ENCODE results near the gene NDUFV3.

Gene NDUFV3

DNA sequence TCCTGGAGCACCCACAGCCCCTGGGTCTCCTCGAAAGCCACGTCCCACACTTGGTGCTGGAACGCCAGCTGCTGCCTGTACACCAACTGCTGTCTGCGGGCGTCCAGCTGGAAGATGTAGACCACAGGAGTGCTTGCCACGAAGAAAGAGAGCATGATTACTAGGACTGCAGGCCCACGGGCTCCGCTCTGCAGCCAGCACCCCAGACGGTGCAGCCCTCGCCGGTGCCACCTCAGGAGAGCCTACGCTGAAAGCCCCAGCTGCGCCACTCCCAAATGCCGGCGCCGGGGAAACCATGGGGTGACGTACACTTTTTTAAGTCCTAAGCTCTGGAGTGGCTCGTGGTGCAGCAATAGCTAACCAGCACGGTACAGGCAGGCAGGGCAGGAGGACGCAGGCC lies 39.5 kb upstream of the NDUFV3 start:
- TF ChIP-seq, protein P1, sequence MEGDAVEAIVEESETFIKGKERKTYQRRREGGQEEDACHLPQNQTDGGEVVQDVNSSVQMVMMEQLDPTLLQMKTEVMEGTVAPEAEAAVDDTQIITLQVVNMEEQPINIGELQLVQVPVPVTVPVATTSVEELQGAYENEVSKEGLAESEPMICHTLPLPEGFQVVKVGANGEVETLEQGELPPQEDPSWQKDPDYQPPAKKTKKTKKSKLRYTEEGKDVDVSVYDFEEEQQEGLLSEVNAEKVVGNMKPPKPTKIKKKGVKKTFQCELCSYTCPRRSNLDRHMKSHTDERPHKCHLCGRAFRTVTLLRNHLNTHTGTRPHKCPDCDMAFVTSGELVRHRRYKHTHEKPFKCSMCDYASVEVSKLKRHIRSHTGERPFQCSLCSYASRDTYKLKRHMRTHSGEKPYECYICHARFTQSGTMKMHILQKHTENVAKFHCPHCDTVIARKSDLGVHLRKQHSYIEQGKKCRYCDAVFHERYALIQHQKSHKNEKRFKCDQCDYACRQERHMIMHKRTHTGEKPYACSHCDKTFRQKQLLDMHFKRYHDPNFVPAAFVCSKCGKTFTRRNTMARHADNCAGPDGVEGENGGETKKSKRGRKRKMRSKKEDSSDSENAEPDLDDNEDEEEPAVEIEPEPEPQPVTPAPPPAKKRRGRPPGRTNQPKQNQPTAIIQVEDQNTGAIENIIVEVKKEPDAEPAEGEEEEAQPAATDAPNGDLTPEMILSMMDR (IDR thresholded peaks at IDR 0.05; ENCODE audit: insufficient read depth, low read depth, low read length, missing control alignments): no peak
- no peak overlapping the region for H3K4me3 ChIP-seq (ENCODE audit: low read depth, low read length)
- no peak for DNase-seq (ENCODE audit: low read depth)

DNA sequence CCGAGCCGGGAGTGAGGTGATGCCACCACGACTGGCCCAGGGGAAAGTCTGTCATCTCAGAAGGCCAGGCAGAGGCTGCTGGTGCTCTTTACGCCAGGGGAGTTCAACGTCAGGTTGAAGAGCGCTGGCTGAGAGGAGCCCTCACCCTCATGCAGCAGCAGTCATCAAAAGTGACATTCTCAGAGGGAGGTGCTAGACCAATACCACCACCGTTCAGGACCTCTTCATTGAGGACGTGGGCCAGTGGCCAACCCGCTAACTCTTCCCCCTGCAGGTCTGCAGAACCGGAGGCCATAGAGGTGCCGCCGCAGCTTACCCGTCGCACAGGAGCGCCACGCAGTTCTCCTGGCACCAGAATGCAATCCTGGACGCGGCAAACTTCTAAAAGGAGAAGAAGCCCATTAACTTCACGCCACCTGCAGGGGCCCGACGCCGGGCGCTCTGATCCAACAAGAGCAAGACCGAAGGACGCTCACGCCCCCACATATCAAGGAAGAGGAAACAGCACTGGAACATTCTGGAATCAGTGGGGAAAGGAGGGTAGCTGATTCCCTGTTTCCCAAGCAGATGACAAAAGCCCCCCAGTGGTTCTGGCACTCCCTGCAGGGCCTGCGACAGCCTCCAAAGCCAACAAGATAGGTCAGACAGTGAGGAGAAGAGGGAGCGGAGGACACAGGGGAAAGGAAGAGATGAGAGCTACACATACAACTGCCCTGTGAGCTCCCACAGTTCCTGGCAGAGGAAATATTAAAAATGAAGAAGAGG lies 38.7 kb upstream of the NDUFV3 start:
- TF ChIP-seq, protein P1 (IDR thresholded peaks at IDR 0.05; ENCODE audit: insufficient read depth, low read depth, low read length, missing control alignments): no peak
- no peak overlapping the region for H3K4me3 ChIP-seq (ENCODE audit: low read depth, low read length)
- no peak for DNase-seq (ENCODE audit: low read depth)

- DNase-seq (ENCODE audit: low read depth): no peak
- H3K4me3 ChIP-seq (ENCODE audit: low read depth, low read length): no peak overlapping the region
- TF ChIP-seq, protein P1 (IDR thresholded peaks at IDR 0.05; ENCODE audit: insufficient read depth, low read depth, low read length, missing control alignments): no peak
Measured at GRCh38 chr21:42855171-42855936, 37.8 kb upstream of the NDUFV3 start.

GRCh38 chr21:42855937-42856335 lies 37.2 kb upstream of the NDUFV3 start:
- TF ChIP-seq, protein P1 (IDR thresholded peaks at IDR 0.05; ENCODE audit: insufficient read depth, low read depth, low read length, missing control alignments): no peak
- H3K4me3 ChIP-seq (ENCODE audit: low read depth, low read length): no peak overlapping the region
- no peak for DNase-seq (ENCODE audit: low read depth)

GRCh38 chr21:42857216-42857615 lies 35.9 kb upstream of the NDUFV3 start:
- DNase-seq (ENCODE audit: low read depth): no peak
- TF ChIP-seq, protein P1 (IDR thresholded peaks at IDR 0.05; ENCODE audit: insufficient read depth, low read depth, low read length, missing control alignments): no peak
- H3K4me3 ChIP-seq (ENCODE audit: low read depth, low read length): no peak overlapping the region

- DNase-seq (ENCODE audit: low read depth): no peak
- TF ChIP-seq, protein P1 (IDR thresholded peaks at IDR 0.05; ENCODE audit: insufficient read depth, low read depth, low read length, missing control alignments): no peak
- H3K4me3 ChIP-seq (ENCODE audit: low read depth, low read length): no peak overlapping the region
Measured at GRCh38 chr21:42858185-42858847, 34.8 kb upstream of the NDUFV3 start.
